HEK293 (cell line): ENCODE data around the gene SERPINA12.

Experiments
- CTCF ChIA-PET: fragments of 350-600 bp; formaldehyde crosslinking; extraction: SDS; loops from one replicate; lab custom pipeline; 2021; ENCODE audit warnings: antibody characterized with exemption; lab: Yijun Ruan, JAX
- POLR2A ChIA-PET: fragments of 300-600 bp; formaldehyde crosslinking; extraction: SDS; loops from one replicate; lab custom pipeline; 2020; ENCODE audit warnings: antibody characterized with exemption, inconsistent platforms; lab: Yijun Ruan, JAX
- H3K27ac ChIP-seq: fragments of 200-500 bp; sonication (Bioruptor generic); 2 replicates; pipeline ENCODE4 v1.5.1; 2014; ENCODE audit warnings: low read depth, low read length, control low read depth, inconsistent platforms; ENCODE audit errors: extremely low read depth
- H3K36me3 ChIP-seq, 2 experiments: fragments of 200-500 bp in 1 of 2; sonication (Bioruptor generic) in 1 of 2; 1 replicate in 1 of 2; 2 replicates in 1 of 2; pipeline ENCODE4 v1.5.1; 2014 to 2017; ENCODE audit warnings: inconsistent platforms in 2 of 2, low read length in 2 of 2; ENCODE audit not compliant: control insufficient read depth in 2 of 2, insufficient read depth in 1 of 2
- H3K4me1 ChIP-seq: fragments of 200-500 bp; sonication (Bioruptor generic); 2 replicates; pipeline ENCODE4 v1.5.1; 2014; ENCODE audit warnings: mild to moderate bottlenecking, low read length, inconsistent platforms; ENCODE audit not compliant: control insufficient read depth, insufficient read depth
- H3K4me3 ChIP-seq: 2 replicates; pipeline ENCODE4 v1.5.1; 2011; ENCODE audit warnings: low read depth, mild to moderate bottlenecking, control low read depth, low read length, moderate library complexity
- H3K9me3 ChIP-seq: fragments of 200-500 bp; sonication (Bioruptor generic); 2 replicates; pipeline ENCODE4 v1.5.1; 2014; ENCODE audit warnings: low read depth, low read length, inconsistent platforms; ENCODE audit not compliant: control insufficient read depth, insufficient read depth
- BCL11A ChIP-seq: fragments of 450-650 bp; formaldehyde crosslinking; IDR thresholded peaks from 2 replicates; pipeline ENCODE4 v1.5.1; 2016; ENCODE audit warnings: low read depth, missing biosample characterization, missing genetic modification characterization
- GLIS1 ChIP-seq: fragments of 450-650 bp; formaldehyde crosslinking; IDR thresholded peaks from 2 replicates; pipeline ENCODE4 v1.5.1; 2016; ENCODE audit warnings: missing biosample characterization, missing genetic modification characterization
- HIC1 ChIP-seq: fragments of 450-650 bp; formaldehyde crosslinking; IDR thresholded peaks from 2 replicates; pipeline ENCODE4 v1.5.1; 2016; ENCODE audit warnings: missing biosample characterization, missing genetic modification characterization
- IKZF3 ChIP-seq: fragments of 450-650 bp; IDR thresholded peaks from 2 replicates; pipeline ENCODE4 v1.5.0; 2018; ENCODE audit warnings: missing biosample characterization, mild to moderate bottlenecking, missing genetic modification characterization, moderate library complexity
- MYNN ChIP-seq: fragments of 450-650 bp; formaldehyde crosslinking; IDR thresholded peaks from 2 replicates; pipeline ENCODE4 v1.5.1; 2016; ENCODE audit warnings: missing biosample characterization, missing genetic modification characterization, borderline replicate concordance
- MZF1 ChIP-seq: fragments of 450-650 bp; formaldehyde crosslinking; IDR thresholded peaks from 2 replicates; pipeline ENCODE4 v1.5.1; 2017; ENCODE audit warnings: missing biosample characterization, missing genetic modification characterization, borderline replicate concordance
- OVOL3 ChIP-seq: fragments of 450-650 bp; formaldehyde crosslinking; IDR thresholded peaks from 2 replicates; pipeline ENCODE4 v1.5.1; 2016; ENCODE audit warnings: missing biosample characterization, missing genetic modification characterization
- PBX3 ChIP-seq: sonication (generic); formaldehyde crosslinking; IDR thresholded peaks from 2 replicates; pipeline ENCODE4 v1.8.1; 2022; ENCODE audit warnings: mild to moderate bottlenecking, moderate library complexity, missing genetic modification reagents
- SALL2 ChIP-seq: fragments of 450-650 bp; formaldehyde crosslinking; IDR thresholded peaks from 2 replicates; pipeline ENCODE4 v1.5.0; 2017; ENCODE audit warnings: missing biosample characterization, mild to moderate bottlenecking, missing genetic modification characterization, borderline replicate concordance
- ZBTB10 ChIP-seq: fragments of 450-650 bp; formaldehyde crosslinking; IDR thresholded peaks from 2 replicates; pipeline ENCODE4 v1.5.1; 2016; ENCODE audit warnings: missing biosample characterization, missing genetic modification characterization
- ZBTB17 ChIP-seq: fragments of 450-650 bp; formaldehyde crosslinking; IDR thresholded peaks from 2 replicates; pipeline ENCODE4 v1.5.1; 2016; ENCODE audit warnings: missing biosample characterization, missing genetic modification characterization
- ZBTB20 ChIP-seq: fragments of 450-650 bp; formaldehyde crosslinking; IDR thresholded peaks from 2 replicates; pipeline ENCODE4 v1.5.1; 2016; ENCODE audit warnings: missing biosample characterization, missing genetic modification characterization
- ZBTB7A ChIP-seq: fragments of 450-650 bp; formaldehyde crosslinking; IDR thresholded peaks from 2 replicates; pipeline ENCODE4 v1.5.1; 2016; ENCODE audit warnings: low read depth, missing biosample characterization, missing genetic modification characterization
- ZBTB8A ChIP-seq: fragments of 450-650 bp; formaldehyde crosslinking; IDR thresholded peaks from 2 replicates; pipeline ENCODE4 v1.5.1; 2016; ENCODE audit warnings: missing biosample characterization, missing genetic modification characterization
- ZEB2 ChIP-seq: fragments of 450-650 bp; formaldehyde crosslinking; IDR thresholded peaks from 2 replicates; pipeline ENCODE4 v1.5.1; 2016; ENCODE audit warnings: missing biosample characterization, missing genetic modification characterization
- ZFP3 ChIP-seq: fragments of 450-650 bp; formaldehyde crosslinking; IDR thresholded peaks from 2 replicates; pipeline ENCODE4 v1.5.1; 2016; ENCODE audit warnings: low read depth, missing biosample characterization, missing genetic modification characterization
- ZNF175 ChIP-seq: fragments of 450-650 bp; formaldehyde crosslinking; IDR thresholded peaks from 2 replicates; pipeline ENCODE4 v1.5.1; 2016; ENCODE audit warnings: missing biosample characterization, missing genetic modification characterization
- ZNF184 ChIP-seq: fragments of 450-650 bp; IDR thresholded peaks from 2 replicates; pipeline ENCODE4 v1.5.1; 2018; ENCODE audit warnings: missing biosample characterization, mild to moderate bottlenecking, missing genetic modification characterization
- ZNF341 ChIP-seq: fragments of 450-650 bp; formaldehyde crosslinking; IDR thresholded peaks from 2 replicates; pipeline ENCODE4; 2016; ENCODE audit warnings: low read depth, missing biosample characterization, missing genetic modification characterization
- ZNF426 ChIP-seq: fragments of 450-650 bp; formaldehyde crosslinking; IDR thresholded peaks from 2 replicates; pipeline ENCODE4 v1.5.1; 2017; ENCODE audit warnings: missing biosample characterization, missing genetic modification characterization, mild to moderate bottlenecking, inconsistent platforms, moderate library complexity
- ZNF488 ChIP-seq: fragments of 450-650 bp; formaldehyde crosslinking; IDR thresholded peaks from 2 replicates; pipeline ENCODE4 v1.5.1; 2016; ENCODE audit warnings: missing biosample characterization, missing genetic modification characterization
- ZNF501 ChIP-seq: fragments of 450-650 bp; formaldehyde crosslinking; IDR thresholded peaks from 2 replicates; pipeline ENCODE4 v1.5.1; 2016; ENCODE audit warnings: missing biosample characterization, missing genetic modification characterization
- ZNF510 ChIP-seq: fragments of 450-650 bp; formaldehyde crosslinking; IDR thresholded peaks from 2 replicates; pipeline ENCODE4 v1.5.1; 2018; ENCODE audit warnings: mild to moderate bottlenecking, missing genetic modification characterization, missing biosample characterization; ENCODE audit not compliant: insufficient replicate concordance
- ZNF514 ChIP-seq: fragments of 450-650 bp; formaldehyde crosslinking; IDR thresholded peaks from 2 replicates; pipeline ENCODE4 v1.5.1; 2016; ENCODE audit warnings: missing biosample characterization, missing genetic modification characterization
- ZNF580 ChIP-seq: fragments of 450-650 bp; formaldehyde crosslinking; IDR thresholded peaks from 2 replicates; pipeline ENCODE4 v1.5.1; 2016; ENCODE audit warnings: missing biosample characterization, missing genetic modification characterization
- ZNF660 ChIP-seq: fragments of 450-650 bp; IDR thresholded peaks from 2 replicates; pipeline ENCODE4 v1.5.1; 2018; ENCODE audit warnings: missing biosample characterization, mild to moderate bottlenecking, missing genetic modification characterization
- ZNF704 ChIP-seq: fragments of 450-650 bp; formaldehyde crosslinking; IDR thresholded peaks from 2 replicates; pipeline ENCODE4 v1.5.1; 2016; ENCODE audit warnings: missing biosample characterization, missing genetic modification characterization
- ZNF776 ChIP-seq: fragments of 450-650 bp; formaldehyde crosslinking; IDR thresholded peaks from 2 replicates; pipeline ENCODE4 v1.5.0; 2017; ENCODE audit warnings: missing biosample characterization, missing genetic modification characterization, borderline replicate concordance

Gene SERPINA12

GRCh38 chr14:94471045-94471444, 38.2 kb downstream of the SERPINA12 start (continued):
- TF ChIP-seq PBX3: no peak

GRCh38 chr14:94470311-94470710, 39.0 kb downstream of the SERPINA12 start:
- no peaks in the 10 kb centered on the region for H3K4me1 ChIP-seq
- no peak overlapping the region for H3K4me3 ChIP-seq
- H3K36me3 ChIP-seq: no peaks in the 10 kb centered on the region
- H3K27ac ChIP-seq: no peak overlapping the region
- H3K9me3 ChIP-seq: no peaks in the 10 kb centered on the region
- ChIA-PET CTCF (interaction anchor here (0.5 to 1.0 kb wide), 2 partner anchors 16 to 87 kb away, joined by 3 to 4 read pairs; no protein-coding TSS in a partner anchor), POLR2A (no interaction called here)
- TF ChIP-seq SALL2 (tag by site-specific recombination) (no peak), ZNF580 (no peak), ZFP3 (tag by site-specific recombination) (no peak), ZBTB8A (tag by site-specific recombination) (no peak), ZNF704 (no peak), ZNF426 (tag by site-specific recombination) (no peak), ZNF776 (tag by site-specific recombination) (no peak), ZBTB10 (tag by site-specific recombination) (no peak), MZF1 (no peak), ZNF660 (tag by site-specific recombination) (no peak), ZBTB7A (no peak), ZEB2 (tag by site-specific recombination) (no peak)

GRCh38 chr14:94469261-94469660, 40.0 kb downstream of the SERPINA12 start:
- Histone ChIP-seq H3K27ac (no peak overlapping the region), H3K4me1 (no peaks in the 10 kb centered on the region), H3K36me3 (no peaks in the 10 kb centered on the region), H3K9me3 (no peaks in the 10 kb centered on the region), H3K4me3 (no peak overlapping the region)
- ChIA-PET CTCF (interaction anchor here (1.0 kb wide), 1 partner anchor 35 kb away, joined by 3 read pairs; no protein-coding TSS in a partner anchor), POLR2A (no interaction called here)
- TF ChIP-seq ZBTB20 (tag by site-specific recombination): no peak
- no peak for TF ChIP-seq ZBTB17 (tag by site-specific recombination)
- no peak for TF ChIP-seq BCL11A (tag by site-specific recombination)
- no peak for TF ChIP-seq ZNF175 (tag by site-specific recombination)
- no peak for TF ChIP-seq IKZF3
- TF ChIP-seq GLIS1 (tag by site-specific recombination): no peak
- no peak for TF ChIP-seq HIC1 (tag by site-specific recombination)
- TF ChIP-seq OVOL3 (tag by site-specific recombination): no peak
- TF ChIP-seq MYNN: no peak
- no peak for TF ChIP-seq ZNF488 (tag by site-specific recombination)
- no peak for TF ChIP-seq ZNF514
- no peak for TF ChIP-seq ZBTB7A
- no peak for TF ChIP-seq ZNF510 (tag by site-specific recombination)
- no peak for TF ChIP-seq ZNF501
- no peak for TF ChIP-seq ZNF341 (tag by site-specific recombination)
- no peak for TF ChIP-seq ZNF184 (tag by site-specific recombination)
